Stromal cell of bone marrow (primary cell): ENCODE results near the gene DNAAF6.

ENCODE experiments used
- DNase-seq: peaks from one replicate; pipeline ENCODE4 v3.0.0-alpha.2; 2012; ENCODE audit warnings: low read depth

The DNAAF6 gene

DNA sequence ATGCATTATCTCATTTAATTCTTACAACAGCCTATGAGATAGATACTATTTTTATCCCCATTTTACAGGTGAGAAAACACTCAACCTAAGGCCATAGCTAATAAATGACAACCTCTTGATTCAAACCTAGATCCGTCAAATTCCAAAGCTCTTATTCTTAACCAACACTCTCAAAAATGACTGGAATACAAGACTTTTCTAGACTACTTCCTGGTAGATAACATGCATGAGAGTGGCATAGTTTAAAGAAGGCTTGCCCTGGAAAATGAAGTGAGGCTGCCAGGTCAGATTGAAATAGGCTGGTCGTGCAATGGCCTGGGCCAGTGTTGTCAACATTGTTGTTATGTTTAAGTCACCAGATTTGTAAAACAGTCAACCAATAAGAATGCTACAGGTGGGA lies 86.6 kb downstream of the DNAAF6 start:
- DNase-seq: no peak
